GM21360 (cell line): ENCODE data around the gene DPF1.

Source experiments
- ATAC-seq: cut with Tn5 transposase; IDR thresholded peaks from one replicate; pipeline ENCODE4 v1.9.1; 2021; ENCODE audit warnings: mild to moderate bottlenecking, moderate library complexity; ENCODE audit not compliant: unreplicated experiment

DPF1 gene

GRCh38 chr19:38201731-38202130 lies 22.3 kb downstream of the DPF1 start:
- ATAC-seq = no peak

- no peak for ATAC-seq
Observed at GRCh38 chr19:38199340-38199739, 24.7 kb downstream of the DPF1 start.

DNA sequence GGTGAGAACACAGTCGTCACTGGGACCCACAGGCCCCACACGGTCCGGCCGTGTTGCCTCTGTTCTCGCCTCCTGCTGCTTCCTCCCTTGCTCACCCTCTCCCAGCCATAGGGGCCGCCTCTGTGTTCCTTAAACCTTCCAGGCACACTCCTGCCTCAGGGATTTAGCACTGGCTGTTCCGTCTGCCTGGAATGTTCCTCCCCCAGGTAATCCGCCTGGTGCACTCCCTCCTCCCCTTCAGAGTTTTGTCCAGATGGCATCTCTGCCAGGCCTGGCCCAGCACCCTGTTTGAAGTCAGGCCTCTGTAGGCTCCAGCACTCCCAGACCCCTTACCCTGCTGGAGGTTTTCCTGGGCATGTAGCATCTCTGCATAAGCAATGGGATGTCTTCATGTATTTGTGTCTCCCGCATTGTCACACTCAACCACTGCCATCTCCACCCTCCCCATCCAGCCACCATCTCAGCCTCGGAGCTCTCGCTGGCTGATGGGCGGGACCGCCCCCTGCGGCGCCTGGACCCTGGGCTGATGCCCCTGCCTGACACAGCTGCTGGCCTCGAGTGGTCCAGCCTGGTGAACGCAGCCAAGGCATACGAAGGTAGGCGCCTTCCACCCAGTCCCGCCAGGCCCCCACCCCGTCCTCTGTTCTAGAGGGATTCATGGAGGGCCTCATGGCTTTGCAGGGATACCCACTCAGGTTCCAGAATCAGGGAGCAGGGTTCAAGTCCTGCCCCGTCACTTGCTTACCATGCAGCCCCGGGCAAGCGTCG lies 25.9 kb downstream of the DPF1 start:
- ATAC-seq = no peak

DNA sequence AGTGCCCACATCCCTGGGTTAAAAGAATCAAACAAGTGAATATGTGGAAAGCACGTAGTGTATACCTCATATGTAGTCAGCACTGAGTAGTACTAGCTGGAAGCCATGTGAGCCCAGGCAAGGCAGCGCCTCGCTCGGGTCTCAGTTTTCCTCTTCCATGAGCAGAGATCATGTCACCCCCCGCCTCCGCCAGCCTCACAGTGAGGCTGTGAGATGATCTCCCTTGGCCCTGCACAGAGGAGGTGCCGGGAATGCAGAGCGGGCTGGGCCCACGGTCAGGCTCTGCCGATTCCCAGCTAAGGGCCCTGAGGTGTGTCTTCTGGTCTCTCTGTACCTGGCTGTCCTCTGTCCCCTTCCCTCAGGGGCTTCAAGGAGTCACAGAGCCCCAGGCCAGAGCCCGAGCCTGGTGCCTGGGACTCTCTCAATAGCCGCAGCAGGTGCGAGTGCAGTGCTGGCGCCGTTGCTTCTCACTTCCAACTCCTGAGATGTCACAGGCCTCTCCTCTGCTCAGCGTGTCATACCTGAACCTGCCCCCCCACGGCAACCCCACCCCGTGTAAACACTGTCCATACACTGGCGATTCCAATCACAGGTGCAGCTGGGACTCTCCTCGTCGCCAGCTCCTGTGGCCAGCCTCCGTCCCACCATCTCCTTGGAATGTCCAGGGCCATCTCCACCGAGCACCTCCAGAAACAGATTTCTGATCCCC lies 26.9 kb downstream of the DPF1 start:
- no peak for ATAC-seq

DNA sequence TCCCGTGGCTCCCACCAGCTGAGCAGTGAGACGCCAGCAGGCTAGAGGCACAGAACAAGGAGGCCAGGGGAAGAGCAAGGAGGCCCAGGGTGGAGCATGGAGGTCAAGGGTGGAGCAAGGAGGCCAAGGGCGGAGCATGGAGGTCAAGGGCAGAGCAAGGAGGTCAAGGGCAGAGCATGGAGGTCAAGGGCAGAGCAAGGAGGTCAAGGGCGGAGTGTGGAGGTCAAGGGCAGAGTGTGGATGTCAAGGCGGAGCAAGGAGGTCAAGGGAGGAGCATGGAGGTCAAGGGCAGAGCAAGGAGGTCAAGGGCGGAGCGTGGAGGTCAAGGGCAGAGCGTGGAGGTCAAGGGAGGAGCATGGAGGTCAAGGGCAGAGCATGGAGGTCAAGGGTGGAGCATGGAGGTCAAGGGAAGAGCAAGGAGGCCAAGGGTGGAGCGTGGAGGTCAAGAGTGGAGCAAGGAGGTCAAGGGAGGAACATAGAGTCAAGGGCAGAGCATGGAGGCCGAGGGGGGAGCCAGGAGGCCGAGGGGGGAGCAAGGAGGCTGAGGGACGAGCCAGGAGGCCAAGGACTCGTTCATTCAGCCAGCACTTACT lies 27.7 kb downstream of the DPF1 start:
- no peak for ATAC-seq

DNA sequence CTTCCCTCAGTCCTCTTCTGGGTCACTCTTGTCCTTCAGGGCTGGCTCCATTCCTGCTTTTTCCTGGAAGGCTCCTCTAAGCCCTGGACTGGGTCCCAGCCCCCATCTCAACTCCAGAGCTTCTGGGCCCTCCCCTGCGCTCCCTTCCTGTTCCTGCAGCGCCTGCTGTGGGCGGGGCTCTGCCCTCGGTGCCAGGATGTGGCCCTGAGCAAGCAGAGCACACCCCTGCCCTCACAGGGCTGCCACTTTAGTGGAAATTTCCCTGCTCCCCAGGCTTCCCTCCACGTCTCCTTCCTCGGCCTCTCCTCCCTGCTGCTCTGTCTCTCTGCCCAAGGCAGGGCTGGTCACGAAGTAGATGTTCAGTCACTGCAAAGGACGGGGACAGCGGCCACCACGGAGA lies 28.8 kb downstream of the DPF1 start:
- no peak for ATAC-seq

DNA sequence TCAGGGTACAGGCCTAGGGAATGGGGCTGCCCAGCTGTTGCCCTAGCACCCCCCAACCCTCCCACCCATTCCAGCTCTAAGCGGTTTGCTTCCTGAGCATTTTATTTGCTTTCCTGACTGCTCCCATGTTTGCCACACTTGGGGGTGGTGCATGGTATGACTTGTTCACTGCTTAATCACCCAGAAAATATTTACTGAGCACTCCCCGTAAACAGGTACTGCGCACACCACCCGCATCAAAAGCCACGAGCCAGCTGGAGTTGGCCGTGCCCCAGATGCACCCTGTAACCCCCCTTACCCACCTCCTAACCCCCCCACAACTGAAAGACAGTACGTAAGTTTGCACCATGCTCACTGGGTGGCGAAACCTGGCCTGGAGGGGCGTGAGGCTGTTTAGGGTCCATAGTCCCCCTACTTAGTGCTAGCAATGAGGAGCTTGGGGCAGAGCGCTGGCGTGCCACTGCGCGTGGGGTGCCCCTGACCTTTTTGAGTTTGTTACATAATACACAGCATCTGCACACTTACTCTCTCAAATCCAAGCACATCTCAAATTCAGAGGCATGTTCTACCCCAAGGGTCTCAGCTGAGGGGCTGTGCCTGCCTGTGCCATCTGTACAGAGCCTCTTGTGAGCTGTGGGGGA lies 29.8 kb downstream of the DPF1 start:
- ATAC-seq = no peak

GRCh38 chr19:38193445-38193844 lies 30.6 kb downstream of the DPF1 start:
- no peak for ATAC-seq

DNA sequence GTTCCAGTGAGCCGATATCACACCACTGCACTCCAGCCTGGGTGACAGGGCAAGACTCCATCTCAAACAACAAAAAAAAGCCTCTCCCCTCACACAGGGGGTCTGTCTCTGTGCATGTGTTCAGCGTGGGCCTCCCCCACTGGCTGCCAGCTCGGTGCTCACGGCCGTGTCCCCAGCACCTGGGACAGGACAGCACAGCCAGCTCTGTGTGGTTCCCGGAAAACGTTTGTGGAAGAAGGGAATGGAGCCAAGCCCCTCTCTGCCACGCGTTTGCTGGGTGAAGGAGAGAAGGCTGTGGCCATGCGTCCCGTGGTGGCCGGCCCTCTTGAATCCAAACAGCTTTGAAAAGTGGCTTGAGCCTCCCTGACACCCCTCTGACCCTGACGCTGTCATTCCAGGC lies 32.3 kb downstream of the DPF1 start:
- no peak for ATAC-seq

DNA sequence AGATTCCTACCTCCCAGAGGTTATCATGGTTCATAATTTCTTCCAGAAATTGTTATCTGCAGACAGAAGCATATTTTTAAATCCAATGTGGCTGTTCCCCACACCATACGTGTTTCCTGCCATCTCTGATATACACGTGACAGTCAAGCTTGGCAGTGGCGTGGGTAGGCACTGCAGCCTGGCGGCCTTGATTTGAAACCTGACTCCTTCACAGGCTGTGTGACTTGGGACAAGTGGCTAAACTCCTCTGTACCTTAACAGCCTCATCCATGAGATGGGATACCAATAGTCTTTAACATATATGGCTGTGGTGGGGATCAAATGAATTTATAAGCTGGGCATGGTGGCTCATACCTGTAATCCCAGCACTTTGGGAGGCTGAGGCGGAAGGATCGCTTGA lies 33.2 kb downstream of the DPF1 start:
- ATAC-seq = no peak

DNA sequence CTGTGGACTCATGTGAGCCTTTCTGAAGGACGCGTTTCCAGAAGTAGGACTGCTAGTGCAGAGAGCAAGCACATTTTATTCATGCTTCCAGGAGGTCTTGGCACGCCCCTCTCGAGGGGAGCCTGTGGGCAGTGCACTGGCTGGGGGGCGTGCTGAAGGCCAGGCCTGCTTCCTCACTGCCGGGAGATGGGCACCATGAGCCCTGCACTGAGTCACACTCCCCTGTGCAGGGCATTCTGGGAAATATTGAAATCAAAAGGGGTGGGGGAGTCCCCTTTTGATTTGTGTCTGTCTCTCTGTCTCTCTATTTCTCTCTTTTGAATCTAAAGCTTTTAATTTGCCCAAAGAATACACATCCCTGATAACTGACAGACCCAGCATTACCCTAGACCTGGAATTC lies 34.0 kb downstream of the DPF1 start:
- ATAC-seq = no peak

DNA sequence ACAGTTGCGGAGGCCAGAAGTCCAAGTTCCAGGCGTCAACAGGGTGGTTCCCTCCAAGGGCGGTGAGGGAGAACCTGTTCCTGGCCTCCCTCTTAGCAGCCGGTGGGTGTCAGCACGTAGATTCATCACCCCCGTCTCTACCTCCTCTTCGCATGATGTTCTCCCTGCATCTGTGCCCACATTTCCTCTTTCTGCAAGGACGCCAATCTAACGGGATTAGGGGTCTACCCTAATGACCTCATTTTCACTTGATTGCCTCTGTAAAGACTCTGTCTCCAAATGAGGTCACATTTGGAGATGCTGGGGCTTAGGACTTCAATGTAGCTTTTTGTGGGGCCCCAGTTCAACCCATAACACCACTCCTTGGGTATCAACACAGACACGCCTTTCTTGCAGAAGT lies 38.5 kb downstream of the DPF1 start:
- ATAC-seq = no peak

DNA sequence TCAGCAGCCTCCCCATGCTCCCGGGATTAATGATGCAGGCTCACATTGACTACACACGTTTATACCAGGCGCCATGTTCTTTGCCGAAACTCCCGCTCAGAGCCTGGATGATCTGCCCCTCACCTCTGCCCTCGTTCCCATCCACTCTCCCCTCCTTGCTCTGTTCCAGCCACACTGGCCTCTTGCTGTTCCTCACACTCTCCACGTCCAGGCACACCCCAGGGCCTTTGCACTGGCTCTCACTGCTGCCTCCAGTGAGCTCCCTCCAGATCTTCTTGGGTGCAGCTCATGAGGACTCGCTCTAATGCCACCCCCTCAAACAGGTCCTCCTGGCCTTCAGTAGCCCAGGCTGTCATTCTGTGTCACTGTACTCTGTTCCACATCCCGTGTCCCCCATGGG lies 39.2 kb downstream of the DPF1 start:
- no peak for ATAC-seq

DNA sequence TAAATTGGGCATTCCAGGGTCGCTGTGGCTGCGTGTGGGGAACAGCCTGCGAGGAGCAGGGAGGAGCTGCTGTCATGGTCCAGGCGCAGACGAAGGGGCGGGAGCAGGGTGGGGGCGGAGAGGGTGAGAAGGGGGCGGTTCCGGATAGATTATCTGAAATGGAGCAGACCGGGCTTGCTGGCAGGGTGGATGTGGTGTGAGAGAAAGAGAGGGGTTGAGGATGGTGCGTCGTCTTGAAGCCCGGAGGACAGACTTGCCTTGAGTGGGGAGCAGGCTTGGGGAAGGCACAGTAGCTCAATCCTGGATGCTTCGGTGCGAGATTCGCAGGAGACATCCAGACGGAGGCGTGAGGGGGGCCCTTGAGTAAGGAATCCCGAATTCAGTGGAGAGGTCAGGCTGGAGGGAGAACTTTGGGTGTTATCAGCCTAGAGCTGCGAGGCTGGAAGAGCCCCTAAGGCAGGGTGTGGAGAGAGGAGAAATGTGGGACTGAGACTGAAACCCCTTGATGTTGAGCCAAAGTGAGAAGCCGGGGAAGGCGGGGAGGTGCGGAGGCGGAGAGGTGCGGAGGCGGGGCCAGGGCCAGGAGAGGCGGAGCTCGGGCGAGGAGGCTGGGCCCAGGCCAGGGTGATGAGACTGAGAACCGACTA lies 40.6 kb downstream of the DPF1 start:
- ATAC-seq = no peak

GRCh38 chr19:38182536-38183210 lies 41.3 kb downstream of the DPF1 start:
- no peak for ATAC-seq

- ATAC-seq = no peak
Observed at GRCh38 chr19:38180071-38180470, 44.0 kb downstream of the DPF1 start.

GRCh38 chr19:38175422-38175821 lies 48.6 kb downstream of the DPF1 start:
- ATAC-seq = no peak

DNA sequence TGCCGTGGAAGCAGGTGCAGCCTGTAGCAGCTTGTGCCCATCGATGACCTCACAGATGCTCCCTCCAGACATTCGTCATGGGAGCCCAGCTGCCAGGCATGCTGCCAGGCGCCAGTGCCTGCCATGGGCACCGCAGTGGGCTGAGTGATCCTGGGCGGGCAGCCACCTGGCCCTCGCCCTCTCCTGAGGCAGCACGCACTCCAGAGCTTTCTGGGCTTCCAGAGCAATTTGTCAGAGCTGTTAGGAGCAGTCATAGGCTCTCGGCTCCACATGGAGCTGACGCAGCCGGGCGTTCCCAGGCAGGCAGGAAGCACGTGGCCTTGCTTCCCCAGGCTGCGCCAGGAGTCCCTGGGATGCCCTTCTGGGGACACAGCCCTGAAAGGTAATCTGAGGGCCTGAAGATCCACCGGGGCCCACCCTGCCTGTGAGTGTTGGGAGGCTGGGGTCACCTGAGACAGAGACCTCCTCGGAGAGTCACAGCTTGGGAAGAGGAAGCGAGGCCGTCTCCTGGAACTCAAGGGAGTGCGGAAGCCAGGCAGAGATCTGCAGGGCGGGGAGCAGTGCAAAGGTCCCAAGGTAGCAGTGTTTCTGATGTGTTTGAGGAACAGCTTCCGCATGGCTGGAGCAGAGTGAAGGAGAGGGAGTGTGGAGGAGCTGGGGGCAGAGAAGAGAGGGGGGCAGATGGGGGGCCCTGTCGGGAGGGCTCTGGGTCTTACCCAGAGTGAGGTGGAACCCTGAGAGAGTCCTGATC lies 50.6 kb downstream of the DPF1 start:
- no peak for ATAC-seq

DNA sequence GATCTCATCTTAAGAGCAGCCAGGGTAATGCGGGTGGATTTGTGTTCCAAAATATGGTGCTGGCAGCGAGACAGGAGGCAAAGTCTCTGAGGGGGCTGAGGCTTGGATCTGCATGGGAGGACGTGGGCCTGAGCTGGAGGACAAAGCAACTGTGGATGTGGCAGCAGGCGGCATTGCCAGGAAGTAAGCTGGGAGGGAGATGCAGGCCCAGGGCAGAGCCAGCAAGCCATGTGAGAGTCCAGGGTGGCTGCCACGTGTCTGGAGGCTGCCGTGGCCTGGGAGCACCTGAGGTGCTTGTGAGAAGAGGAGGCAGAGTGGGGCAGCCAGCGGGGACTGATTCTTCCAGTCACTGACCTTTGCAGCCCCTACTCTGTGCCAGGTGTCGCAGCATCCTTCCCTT lies 52.0 kb downstream of the DPF1 start:
- no peak for ATAC-seq

GRCh38 chr19:38170334-38170733 lies 53.7 kb downstream of the DPF1 start:
- no peak for ATAC-seq
